ENCODE measurements around the gene TBC1D32. TPM values are rescaled to one million over a fixed set of nuclear protein-coding genes. Genes with fewer than 3 reads are reported as not detected.
"Not testable (repeated sequence)": the region's sequence is repeated elsewhere in the genome, so short reads cannot be mapped to it uniquely, and the experiment has no call there.

TBC1D32 gene
- total RNA-seq, 2 donors from 2014 or later = 7.8 to 9.0 TPM

DNA sequence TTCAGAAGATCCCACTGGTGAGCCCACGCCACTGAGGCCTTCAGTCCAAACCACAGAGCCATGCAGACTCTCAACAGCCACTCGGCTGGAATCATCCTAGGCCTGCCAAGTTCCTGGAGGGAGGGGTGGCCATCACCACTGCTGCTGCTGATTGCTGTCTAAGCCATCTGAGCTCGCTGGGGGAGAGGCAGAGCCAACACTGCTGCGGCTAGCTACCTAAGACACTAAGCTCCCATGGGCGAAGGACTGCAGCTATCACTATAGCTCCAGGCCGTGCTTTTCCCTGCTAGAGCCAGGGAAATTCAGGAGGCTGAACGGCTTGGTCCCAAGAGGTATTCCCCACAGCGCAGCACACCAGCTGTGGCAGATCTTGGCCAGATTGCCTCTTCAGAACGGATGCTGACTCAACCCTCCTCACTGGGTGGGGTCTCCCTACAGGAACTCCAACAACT is 73.6 kb downstream of the TBC1D32 start:
- ATAC-seq (no peak), DNase-seq (no peak)
- intact Hi-C loops (cut with DNase I, micrococcal nuclease) = no loop called here

- intact Hi-C loops (cut with DNase I, micrococcal nuclease) = no loop called here
- ATAC-seq (no peak), DNase-seq (no peak)
Measured at GRCh38 chr6:121247386-121247785, 86.9 kb downstream of the TBC1D32 start.

GRCh38 chr6:121242386-121242785 is 91.9 kb downstream of the TBC1D32 start:
- no peak for DNase-seq
- no peak for ATAC-seq
- intact Hi-C loops (cut with DNase I, micrococcal nuclease) = no loop called here

DNA sequence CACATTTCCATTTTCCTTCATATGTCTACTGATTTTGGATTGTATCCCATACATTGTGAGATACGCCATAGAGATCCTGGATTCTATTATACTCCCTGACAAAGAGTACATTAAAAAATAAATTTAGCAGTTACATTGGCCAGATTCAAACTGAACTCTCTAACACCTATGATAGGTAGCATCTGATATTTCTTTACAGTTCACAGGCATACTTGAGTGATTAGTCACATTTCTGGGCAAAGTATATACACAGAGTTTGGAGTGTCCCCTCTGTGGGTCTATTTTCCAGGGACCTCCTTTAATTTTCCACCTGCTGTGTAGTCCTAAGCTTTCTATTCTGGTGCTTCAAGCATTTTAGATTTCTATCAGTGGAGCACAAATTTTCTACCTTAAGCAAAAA is 96.4 kb downstream of the TBC1D32 start:
- intact Hi-C loops (cut with DNase I, micrococcal nuclease) = no loop called here
- no peak for DNase-seq
- ATAC-seq = no peak

- DNase-seq (no peak), ATAC-seq (no peak)
- intact Hi-C loops (cut with DNase I, micrococcal nuclease) = no loop called here
Measured at GRCh38 chr6:121236984-121237383, 97.3 kb downstream of the TBC1D32 start.

- intact Hi-C loops (cut with DNase I, micrococcal nuclease) = no loop called here
- ATAC-seq (no peak), DNase-seq (no peak)
Measured at GRCh38 chr6:121235386-121235785, 98.9 kb downstream of the TBC1D32 start.

GRCh38 chr6:121223930-121224329 is 110.3 kb downstream of the TBC1D32 start:
- ATAC-seq (no peak), DNase-seq (no peak)
- intact Hi-C loops (cut with DNase I, micrococcal nuclease) = no loop called here

DNA sequence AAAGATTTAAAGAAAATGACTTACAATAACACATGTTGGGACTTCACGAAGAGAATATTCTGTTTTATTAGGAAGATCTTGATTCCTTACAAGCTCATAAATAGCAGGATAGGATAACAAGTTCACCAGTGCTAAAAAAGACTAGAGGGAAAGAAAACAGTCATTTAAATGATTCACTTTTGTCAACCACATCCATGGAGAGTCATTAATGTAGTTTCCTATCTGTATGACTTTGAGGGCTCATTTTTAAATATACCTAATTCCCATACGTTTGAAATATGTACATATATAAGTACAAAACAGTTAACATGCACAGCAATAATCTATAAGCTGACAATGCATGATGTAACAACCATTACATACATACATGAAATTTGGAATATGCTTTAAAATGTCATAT is 111.1 kb downstream of the TBC1D32 start:
- intact Hi-C loops (cut with DNase I, micrococcal nuclease) = no loop called here
- ATAC-seq = no peak

DNA sequence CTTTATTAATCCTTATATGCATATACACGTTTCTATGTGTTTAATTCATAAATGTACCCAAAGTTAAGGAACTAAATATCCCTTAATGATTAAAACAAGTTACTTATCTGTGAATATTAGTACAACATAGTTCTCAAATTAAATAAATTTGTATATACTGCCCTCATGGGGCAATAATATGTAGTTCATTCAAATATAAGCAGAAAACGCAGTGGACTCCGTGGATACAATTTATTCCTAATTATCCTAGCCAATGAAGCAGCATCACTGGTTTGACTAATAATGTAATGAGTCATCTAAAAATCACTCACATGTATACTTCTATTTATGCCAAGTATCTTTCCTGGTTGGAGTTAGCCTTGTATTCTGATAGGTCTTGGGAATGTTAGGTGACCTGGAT is 111.6 kb downstream of the TBC1D32 start:
- no peak for DNase-seq
- ATAC-seq = no peak
- intact Hi-C loops (cut with DNase I, micrococcal nuclease) = no loop called here

More for the DNA sequence above, 111.1 kb downstream of the TBC1D32 start:
- DNase-seq = no peak

GRCh38 chr6:121216928-121217327 is 117.4 kb downstream of the TBC1D32 start:
- intact Hi-C loops (cut with DNase I, micrococcal nuclease) = no loop called here
- DNase-seq (no peak), ATAC-seq (no peak)

- not testable (repeated sequence) for ATAC-seq, DNase-seq
Measured at GRCh38 chr6:121213341-121213740, 120.9 kb downstream of the TBC1D32 start.

GRCh38 chr6:121210943-121211342 is 123.3 kb downstream of the TBC1D32 start:
- ATAC-seq (no peak), DNase-seq (no peak)
- intact Hi-C loops (cut with DNase I, micrococcal nuclease) = no loop called here

More at GRCh38 chr6:121213341-121213740, 120.9 kb downstream of the TBC1D32 start:
- intact Hi-C loops (cut with DNase I, micrococcal nuclease) = not testable (repeated sequence)

DNA sequence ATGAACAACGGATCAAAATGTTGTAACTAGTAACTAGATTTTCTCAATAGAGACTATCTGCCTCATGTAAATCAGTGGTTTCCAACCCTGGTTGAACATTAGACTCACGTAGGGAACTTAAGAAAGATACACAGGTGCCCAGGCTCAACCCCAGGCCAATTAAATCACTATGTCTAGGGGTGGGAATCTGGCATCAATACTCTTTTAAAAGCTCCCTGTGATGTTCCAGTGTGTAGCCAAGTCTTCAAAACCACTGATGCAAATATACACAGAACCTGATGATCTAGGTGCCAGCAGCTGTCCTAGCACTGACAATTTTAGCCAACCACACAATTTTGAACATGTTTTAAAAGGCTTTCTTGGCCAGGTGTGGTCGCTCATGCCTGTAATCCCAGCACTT is 128.7 kb downstream of the TBC1D32 start:
- intact Hi-C loops (cut with DNase I, micrococcal nuclease) = no loop called here
- ATAC-seq (no peak), DNase-seq (no peak)

DNA sequence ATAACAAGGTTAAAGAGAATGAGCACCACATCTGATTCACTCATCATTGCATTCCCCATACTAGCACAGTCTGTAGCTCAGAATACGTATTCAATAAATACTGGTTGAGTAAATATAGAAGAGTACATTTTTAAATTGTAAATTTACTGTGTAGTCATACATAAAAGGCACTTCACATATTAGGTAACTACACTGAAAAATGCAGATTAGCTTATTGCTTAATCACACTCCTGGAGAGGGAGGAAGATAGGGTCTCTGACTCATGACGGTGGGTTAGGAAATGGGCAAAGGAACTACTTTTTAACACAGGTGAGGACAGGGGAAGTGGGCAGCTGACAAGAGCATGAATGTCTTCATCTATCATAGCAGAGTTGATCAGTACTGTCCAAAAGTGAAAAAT is 133.2 kb downstream of the TBC1D32 start:
- ATAC-seq = no peak
- no peak for DNase-seq
- intact Hi-C loops (cut with DNase I, micrococcal nuclease) = no loop called here

DNA sequence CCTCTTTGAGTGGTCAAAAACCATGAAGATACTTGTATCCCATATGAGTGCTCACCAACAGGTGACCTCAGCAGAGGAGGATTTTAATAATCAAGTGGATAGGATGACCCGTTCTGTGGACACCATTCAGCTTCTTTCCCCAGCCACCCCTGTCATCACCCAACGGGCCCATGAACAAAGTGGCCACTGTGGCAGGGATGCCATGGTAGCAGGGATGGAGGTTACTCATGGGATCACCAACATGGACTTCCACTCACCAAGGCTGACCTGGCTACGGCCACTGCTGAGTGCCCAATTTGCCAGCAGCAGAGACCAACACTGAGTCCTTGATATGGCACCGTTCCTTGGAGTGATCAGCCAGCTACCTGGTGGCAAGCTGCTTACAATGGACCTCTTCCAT is 138.2 kb downstream of the TBC1D32 start:
- ATAC-seq; DNase-seq; intact Hi-C loops (cut with DNase I, micrococcal nuclease): not testable (repeated sequence)

GRCh38 chr6:121190122-121190521 is 144.2 kb downstream of the TBC1D32 start:
- ATAC-seq (no peak), DNase-seq (no peak)
- intact Hi-C loops (cut with DNase I, micrococcal nuclease) = no loop called here

DNA sequence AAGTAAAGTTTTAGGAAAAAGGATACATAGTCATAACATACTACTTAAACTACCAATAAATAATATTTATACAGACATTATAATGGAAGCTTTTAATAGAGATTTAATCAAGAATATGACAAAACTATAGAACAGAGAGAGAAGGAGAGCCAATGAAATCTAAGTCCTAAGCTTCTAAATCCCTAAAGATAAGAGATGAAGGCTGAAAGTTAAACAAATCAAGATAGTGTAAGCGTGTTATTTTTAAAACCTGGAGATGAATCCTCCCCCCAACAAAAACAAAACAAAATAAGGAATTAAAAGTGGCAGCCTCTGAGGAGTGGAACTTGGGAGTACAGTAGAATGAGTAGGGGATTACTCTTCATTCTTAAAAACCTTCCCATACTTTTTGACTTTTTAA is 145.9 kb downstream of the TBC1D32 start:
- ATAC-seq (no peak), DNase-seq (no peak)
- intact Hi-C loops (cut with DNase I, micrococcal nuclease) = no loop called here

DNA sequence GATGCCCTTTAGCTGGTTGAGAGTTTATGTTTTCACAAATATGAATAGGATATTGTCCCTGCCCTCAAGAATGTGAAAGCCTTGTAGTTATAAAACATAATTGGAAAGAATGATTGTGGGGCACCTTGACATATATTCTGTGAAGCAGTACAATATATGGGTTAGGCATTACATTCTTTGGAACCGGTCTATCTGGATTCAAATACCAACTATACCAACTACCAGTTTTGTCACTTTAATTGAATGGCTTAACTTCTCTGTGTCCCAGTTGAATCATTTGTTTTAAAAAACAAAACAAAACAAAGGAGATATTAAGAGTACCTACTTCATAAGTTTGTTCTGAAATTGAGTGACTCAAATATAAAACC is 146.5 kb downstream of the TBC1D32 start:
- DNase-seq = no peak
- peak; percentile 56 for ATAC-seq
- intact Hi-C loops (cut with DNase I, micrococcal nuclease) = no loop called here

- intact Hi-C loops (cut with DNase I, micrococcal nuclease) = no loop called here
- ATAC-seq (no peak), DNase-seq (no peak)
Measured at GRCh38 chr6:121187200-121187832, 147.0 kb downstream of the TBC1D32 start.

DNA sequence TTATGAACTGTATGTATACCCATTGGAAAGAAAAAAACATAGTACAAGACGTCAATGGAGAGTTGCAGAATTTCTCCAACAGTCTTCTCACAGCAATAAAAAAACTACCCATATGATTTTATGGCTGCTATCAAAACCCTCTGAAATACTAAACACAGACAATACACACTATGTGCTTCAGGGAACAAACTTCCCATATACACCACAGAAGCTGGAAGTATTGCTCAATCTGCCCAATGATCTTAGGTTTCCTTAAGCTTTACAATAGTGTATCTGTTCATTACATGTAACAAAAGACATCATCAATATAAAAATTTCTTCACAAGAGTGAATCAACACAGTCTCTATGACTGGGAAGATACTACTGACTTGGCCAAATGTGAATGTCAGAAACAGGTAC is 150.5 kb downstream of the TBC1D32 start:
- intact Hi-C loops (cut with DNase I, micrococcal nuclease) = no loop called here
- DNase-seq = no peak
- peak; percentile 97 for ATAC-seq

GRCh38 chr6:121175827-121176226 is 158.5 kb downstream of the TBC1D32 start:
- no peak for ATAC-seq
- no peak for DNase-seq
- intact Hi-C loops (cut with DNase I, micrococcal nuclease) = no loop called here
